Breast epithelium (tissue), 3 donors: ENCODE data around the gene MYO1E.

ENCODE experiments used
- CTCF ChIP-seq, 3 donors: fragments of 450-650 bp; IDR thresholded peaks; one replicate each; pipeline ENCODE4 v1.5.1; 2016 to 2017; ENCODE audit warnings: antibody characterized with exemption in 3 of 3, mild to moderate bottlenecking in 3 of 3, moderate library complexity in 3 of 3
- POLR2A ChIP-seq: fragments of 450-650 bp; IDR thresholded peaks from one replicate; pipeline ENCODE4 v1.6.1; 2016; ENCODE audit warnings: antibody characterized with exemption, mild to moderate bottlenecking, moderate library complexity
- POLR2AphosphoS5 ChIP-seq, 3 donors: sonication (generic); formaldehyde crosslinking; IDR thresholded peaks; one replicate each; pipeline ENCODE4 v1.6.1; 2017; ENCODE audit warnings: antibody characterized with exemption in 3 of 3

GRCh38 chr15:59298854-59299250 lies 73.8 kb downstream of the MYO1E start:
- TF ChIP-seq CTCF (IDR thresholded peaks at IDR 0.05) = no peak
- TF ChIP-seq POLR2AphosphoS5 (IDR thresholded peaks at IDR 0.05) = no peak
- no peak for TF ChIP-seq POLR2A
